GM23338 (cell line): ENCODE data around the gene ROCK2. TPM values are rescaled to one million over a fixed set of nuclear protein-coding genes. Genes with fewer than 3 reads are reported as not detected.

ENCODE experiments used
- ATAC-seq: fragments of 200-7000 bp; cut with Tn5 transposase; 3 replicates; pipeline ENCODE4 v1.9.1; 2020
- DNase-seq: peaks from one replicate; pipeline ENCODE4 v3.0.0-alpha.2; 2015; ENCODE audit warnings: low spot score
- H2AFZ ChIP-seq: fragments of 200-600 bp; sonication (generic); 2 replicates; pipeline ENCODE4 v1.8.0; 2016; ENCODE audit warnings: antibody characterized with exemption, mild to moderate bottlenecking, moderate library complexity
- H3F3A ChIP-seq: fragments of 200-600 bp; sonication (generic); replicated peaks from 2 replicates; pipeline ENCODE4 v1.8.0; 2017; ENCODE audit warnings: antibody characterized with exemption, mixed run types, low read depth
- H3K27ac ChIP-seq: fragments of 200-600 bp; sonication (generic); 2 replicates; pipeline ENCODE4 v1.6.1; 2016; ENCODE audit warnings: low read depth
- H3K27me3 ChIP-seq: fragments of 200-600 bp; sonication (generic); 2 replicates; pipeline ENCODE4 v1.8.0; 2016; ENCODE audit warnings: mild to moderate bottlenecking, mixed run types, moderate library complexity; ENCODE audit not compliant: insufficient read depth
- H3K36me3 ChIP-seq: fragments of 200-600 bp; sonication (generic); 2 replicates; pipeline ENCODE4 v1.8.0; 2016; ENCODE audit warnings: mild to moderate bottlenecking; ENCODE audit not compliant: insufficient read depth
- H3K4me1 ChIP-seq: fragments of 200-600 bp; sonication (generic); 2 replicates; pipeline ENCODE4 v1.8.0; 2016; ENCODE audit warnings: mild to moderate bottlenecking, moderate library complexity; ENCODE audit not compliant: insufficient read depth
- H3K4me2 ChIP-seq: fragments of 200-600 bp; sonication (generic); 2 replicates; pipeline ENCODE4 v1.7.1; 2017; ENCODE audit warnings: mixed run types
- H3K4me3 ChIP-seq: fragments of 200-600 bp; sonication (generic); 2 replicates; pipeline ENCODE4 v1.6.1; 2016; ENCODE audit warnings: mixed run types
- H3K79me2 ChIP-seq: fragments of 200-600 bp; sonication (generic); replicated peaks from 2 replicates; pipeline ENCODE4 v1.8.0; 2017; ENCODE audit warnings: mild to moderate bottlenecking; ENCODE audit not compliant: insufficient read depth
- H3K9me2 ChIP-seq: fragments of 200-600 bp; sonication (generic); 2 replicates; pipeline ENCODE4 v1.8.0; 2017; ENCODE audit not compliant: insufficient read depth
- H4K20me1 ChIP-seq: fragments of 200-600 bp; sonication (generic); replicated peaks from 2 replicates; pipeline ENCODE4 v1.8.0; 2017; ENCODE audit warnings: mild to moderate bottlenecking; ENCODE audit not compliant: insufficient read depth
- H3K27ac Mint-ChIP-seq: 2 replicates; pipeline ENCODE4 v1.8.0; 2020; ENCODE audit warnings: inconsistent platforms, mild to moderate bottlenecking, moderate library complexity, mixed read lengths
- H3K27me3 Mint-ChIP-seq: 3 replicates; pipeline ENCODE4 v1.8.0; 2022; ENCODE audit warnings: low read depth, mild to moderate bottlenecking, moderate library complexity, mixed read lengths, inconsistent platforms; ENCODE audit not compliant: insufficient read depth, poor library complexity
- H3K36me3 Mint-ChIP-seq: 3 replicates; pipeline ENCODE4 v1.8.0; 2021; ENCODE audit warnings: low read depth, mild to moderate bottlenecking, inconsistent platforms, moderate library complexity, mixed read lengths
- H3K4me1 Mint-ChIP-seq: 3 replicates; pipeline ENCODE4 v1.8.0; 2020; ENCODE audit warnings: mild to moderate bottlenecking, inconsistent platforms, mixed read lengths
- H3K4me3 Mint-ChIP-seq: 3 replicates; pipeline ENCODE4 v1.8.0; 2021; ENCODE audit warnings: moderate library complexity, mild to moderate bottlenecking, inconsistent platforms, mixed read lengths
- H3K9me3 Mint-ChIP-seq: 3 replicates; pipeline ENCODE4 v1.8.0; 2020; ENCODE audit warnings: moderate library complexity, mild to moderate bottlenecking, inconsistent platforms, mixed read lengths
- CREB1 ChIP-seq: fragments of 250-450 bp; sonication (Bioruptor Pico); IDR thresholded peaks from 2 replicates; pipeline ENCODE4 v1.5.0; 2020; ENCODE audit warnings: low read depth, mild to moderate bottlenecking, moderate library complexity
- EZH2 ChIP-seq: fragments of 200-600 bp; sonication (generic); IDR thresholded peaks from one replicate; pipeline ENCODE4 v1.8.0; 2017; ENCODE audit warnings: antibody characterized with exemption, mild to moderate bottlenecking, low read depth; ENCODE audit not compliant: unreplicated experiment
- EZH2phosphoT487 ChIP-seq: fragments of 200-600 bp; sonication (generic); IDR thresholded peaks from one replicate; pipeline ENCODE4 v1.8.1; 2018; ENCODE audit warnings: antibody characterized with exemption; ENCODE audit not compliant: unreplicated experiment
- POLR2AphosphoS5 ChIP-seq: IDR thresholded peaks from 2 replicates; pipeline ENCODE4 v1.6.1; 2016; ENCODE audit warnings: antibody characterized with exemption, low read depth
- STAT1 ChIP-seq: IDR thresholded peaks from one replicate; pipeline ENCODE4 v1.6.1; 2016; ENCODE audit warnings: antibody characterized with exemption; ENCODE audit not compliant: unreplicated experiment
- ZNF114 ChIP-seq: fragments of 250-450 bp; sonication (Bioruptor Pico); IDR thresholded peaks from 2 replicates; pipeline ENCODE4 v1.5.0; 2020; ENCODE audit warnings: mild to moderate bottlenecking, moderate library complexity
- ZNF331 ChIP-seq: fragments of 250-450 bp; sonication (Bioruptor Pico); IDR thresholded peaks from 2 replicates; pipeline ENCODE4 v1.5.0; 2020; ENCODE audit warnings: low read depth, mild to moderate bottlenecking, moderate library complexity
- polyA plus RNA-seq: library from polyadenylated mRNA; unstranded; fragments of >200 nt; fragmentation: Nextera tagmentation; extraction: Ambion mirVana; gene quantifications from 2 replicates; pipeline ENCODE4 v1.2.1, GENCODE V29; 2016
- total RNA-seq: library from RNA; depleted of rRNA; stranded (reverse); fragments of >200 nt; shearing (Covaris generic); gene quantifications from 2 replicates; pipeline ENCODE4 v1.2.3, GENCODE V29; 2014
- TF ChIP-seq, protein P1 (sequence below): fragments of 250-450 bp; sonication (Bioruptor Pico); IDR thresholded peaks from 2 replicates; pipeline ENCODE4 v1.5.0; 2020; ENCODE audit warnings: mild to moderate bottlenecking, moderate library complexity
- TF ChIP-seq, protein P2 (sequence below): IDR thresholded peaks from 2 replicates; pipeline ENCODE4 v1.6.1; 2016; ENCODE audit warnings: antibody characterized with exemption
- TF ChIP-seq, protein P3 (sequence below), 2 experiments: fragments of 200-600 bp in 1 of 2; sonication (generic) in 1 of 2; conservative IDR thresholded peaks; 2 replicates each; pipeline versions ENCODE4 v1.5.1 to v1.6.1; 2016 to 2017; ENCODE audit warnings: antibody characterized with exemption in 2 of 2, low read depth in 2 of 2, mild to moderate bottlenecking in 2 of 2, moderate library complexity in 1 of 2

ROCK2 gene
- total and polyA plus RNA-seq, 2 experiments from 2014 or later = 16.4 to 28.0 TPM

DNA sequence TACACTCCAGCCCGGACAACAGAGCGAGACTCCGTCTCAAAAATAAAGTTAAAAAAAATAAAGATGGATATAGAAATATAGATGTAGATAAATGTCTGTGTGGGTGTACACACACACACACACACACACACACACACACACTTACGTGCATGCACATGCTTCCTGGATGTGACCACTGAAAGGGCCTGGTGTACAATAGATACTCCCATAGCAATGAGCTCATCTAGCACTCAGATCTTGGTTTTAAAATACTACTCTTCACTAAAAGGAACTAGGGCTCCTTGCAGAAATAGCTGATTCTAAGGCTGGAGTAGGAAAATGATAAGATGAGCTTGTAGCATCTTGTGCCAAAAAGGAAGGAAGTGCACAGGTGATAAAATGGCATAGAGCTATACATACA lies 39.1 kb downstream of the ROCK2 start (continued):
- TF ChIP-seq, protein P1, sequence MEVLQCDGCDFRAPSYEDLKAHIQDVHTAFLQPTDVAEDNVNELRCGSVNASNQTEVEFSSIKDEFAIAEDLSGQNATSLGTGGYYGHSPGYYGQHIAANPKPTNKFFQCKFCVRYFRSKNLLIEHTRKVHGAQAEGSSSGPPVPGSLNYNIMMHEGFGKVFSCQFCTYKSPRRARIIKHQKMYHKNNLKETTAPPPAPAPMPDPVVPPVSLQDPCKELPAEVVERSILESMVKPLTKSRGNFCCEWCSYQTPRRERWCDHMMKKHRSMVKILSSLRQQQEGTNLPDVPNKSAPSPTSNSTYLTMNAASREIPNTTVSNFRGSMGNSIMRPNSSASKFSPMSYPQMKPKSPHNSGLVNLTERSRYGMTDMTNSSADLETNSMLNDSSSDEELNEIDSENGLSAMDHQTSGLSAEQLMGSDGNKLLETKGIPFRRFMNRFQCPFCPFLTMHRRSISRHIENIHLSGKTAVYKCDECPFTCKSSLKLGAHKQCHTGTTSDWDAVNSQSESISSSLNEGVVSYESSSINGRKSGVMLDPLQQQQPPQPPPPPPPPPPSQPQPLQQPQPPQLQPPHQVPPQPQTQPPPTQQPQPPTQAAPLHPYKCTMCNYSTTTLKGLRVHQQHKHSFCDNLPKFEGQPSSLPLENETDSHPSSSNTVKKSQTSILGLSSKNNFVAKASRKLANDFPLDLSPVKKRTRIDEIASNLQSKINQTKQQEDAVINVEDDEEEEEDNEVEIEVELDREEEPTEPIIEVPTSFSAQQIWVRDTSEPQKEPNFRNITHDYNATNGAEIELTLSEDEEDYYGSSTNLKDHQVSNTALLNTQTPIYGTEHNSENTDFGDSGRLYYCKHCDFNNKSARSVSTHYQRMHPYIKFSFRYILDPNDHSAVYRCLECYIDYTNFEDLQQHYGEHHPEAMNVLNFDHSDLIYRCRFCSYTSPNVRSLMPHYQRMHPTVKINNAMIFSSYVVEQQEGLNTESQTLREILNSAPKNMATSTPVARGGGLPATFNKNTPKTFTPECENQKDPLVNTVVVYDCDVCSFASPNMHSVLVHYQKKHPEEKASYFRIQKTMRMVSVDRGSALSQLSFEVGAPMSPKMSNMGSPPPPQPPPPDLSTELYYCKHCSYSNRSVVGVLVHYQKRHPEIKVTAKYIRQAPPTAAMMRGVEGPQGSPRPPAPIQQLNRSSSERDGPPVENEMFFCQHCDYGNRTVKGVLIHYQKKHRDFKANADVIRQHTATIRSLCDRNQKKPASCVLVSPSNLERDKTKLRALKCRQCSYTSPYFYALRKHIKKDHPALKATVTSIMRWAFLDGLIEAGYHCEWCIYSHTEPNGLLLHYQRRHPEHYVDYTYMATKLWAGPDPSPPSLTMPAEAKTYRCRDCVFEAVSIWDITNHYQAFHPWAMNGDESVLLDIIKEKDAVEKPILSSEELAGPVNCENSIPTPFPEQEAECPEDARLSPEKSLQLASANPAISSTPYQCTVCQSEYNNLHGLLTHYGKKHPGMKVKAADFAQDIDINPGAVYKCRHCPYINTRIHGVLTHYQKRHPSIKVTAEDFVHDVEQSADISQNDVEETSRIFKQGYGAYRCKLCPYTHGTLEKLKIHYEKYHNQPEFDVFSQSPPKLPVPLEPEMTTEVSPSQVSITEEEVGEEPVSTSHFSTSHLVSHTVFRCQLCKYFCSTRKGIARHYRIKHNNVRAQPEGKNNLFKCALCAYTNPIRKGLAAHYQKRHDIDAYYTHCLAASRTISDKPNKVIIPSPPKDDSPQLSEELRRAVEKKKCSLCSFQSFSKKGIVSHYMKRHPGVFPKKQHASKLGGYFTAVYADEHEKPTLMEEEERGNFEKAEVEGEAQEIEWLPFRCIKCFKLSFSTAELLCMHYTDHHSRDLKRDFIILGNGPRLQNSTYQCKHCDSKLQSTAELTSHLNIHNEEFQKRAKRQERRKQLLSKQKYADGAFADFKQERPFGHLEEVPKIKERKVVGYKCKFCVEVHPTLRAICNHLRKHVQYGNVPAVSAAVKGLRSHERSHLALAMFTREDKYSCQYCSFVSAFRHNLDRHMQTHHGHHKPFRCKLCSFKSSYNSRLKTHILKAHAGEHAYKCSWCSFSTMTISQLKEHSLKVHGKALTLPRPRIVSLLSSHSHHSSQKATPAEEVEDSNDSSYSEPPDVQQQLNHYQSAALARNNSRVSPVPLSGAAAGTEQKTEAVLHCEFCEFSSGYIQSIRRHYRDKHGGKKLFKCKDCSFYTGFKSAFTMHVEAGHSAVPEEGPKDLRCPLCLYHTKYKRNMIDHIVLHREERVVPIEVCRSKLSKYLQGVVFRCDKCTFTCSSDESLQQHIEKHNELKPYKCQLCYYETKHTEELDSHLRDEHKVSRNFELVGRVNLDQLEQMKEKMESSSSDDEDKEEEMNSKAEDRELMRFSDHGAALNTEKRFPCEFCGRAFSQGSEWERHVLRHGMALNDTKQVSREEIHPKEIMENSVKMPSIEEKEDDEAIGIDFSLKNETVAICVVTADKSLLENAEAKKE (CRISPR knock-in tag) = no peak
- no peak for TF ChIP-seq POLR2AphosphoS5
- TF ChIP-seq STAT1 = no peak

DNA sequence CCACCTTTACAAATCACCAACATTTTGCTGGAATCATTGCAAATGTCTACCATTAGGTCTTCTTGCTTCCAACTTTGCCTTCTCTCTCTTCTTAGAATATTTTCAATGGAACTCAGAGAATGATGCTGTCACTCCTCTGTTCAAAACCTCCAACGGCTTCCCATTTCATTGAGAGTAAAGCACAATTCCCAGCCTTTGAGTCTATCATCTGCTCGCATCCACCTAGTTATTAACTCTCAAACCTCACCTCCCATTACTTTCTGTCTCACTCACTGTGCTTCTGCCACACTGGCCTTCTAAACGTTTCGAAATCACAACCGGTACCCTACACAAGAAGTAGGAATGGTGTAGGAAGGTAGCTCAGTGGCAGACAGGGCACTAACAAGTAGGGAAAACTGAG lies 40.0 kb downstream of the ROCK2 start:
- H3K4me1 Mint-ChIP-seq = no peaks in the 10 kb centered on the region
- Histone ChIP-seq H3K36me3 (no peaks in the 10 kb centered on the region), H3K27ac (no peak overlapping the region), H3K4me3 (no peak overlapping the region), H3K4me1 (peaks cover 10% of the 10 kb centered on the region; the same call in 1 of the 2 replicates), H3K27me3 (no peaks in the 10 kb centered on the region), H3K4me2 (no peak overlapping the region), H3F3A (no peaks in the 10 kb centered on the region), H4K20me1 (peaks cover 19% of the 10 kb centered on the region), H2AFZ (no peak overlapping the region), H3K9me2 (0 out of 2 replicates have a peak, but pooled peaks cover 6% of the 10 kb centered on the region), H3K79me2 (peaks cover 94% of the 10 kb centered on the region)
- no peaks in the 10 kb centered on the region for H3K27me3 Mint-ChIP-seq
- no peaks in the 10 kb centered on the region for H3K36me3 Mint-ChIP-seq
- H3K4me3 Mint-ChIP-seq = no peak overlapping the region
- ATAC-seq = no peak
- no peak for DNase-seq
- H3K27ac Mint-ChIP-seq = no peak overlapping the region
- H3K9me3 Mint-ChIP-seq = no peaks in the 10 kb centered on the region
- TF ChIP-seq, protein P2, sequence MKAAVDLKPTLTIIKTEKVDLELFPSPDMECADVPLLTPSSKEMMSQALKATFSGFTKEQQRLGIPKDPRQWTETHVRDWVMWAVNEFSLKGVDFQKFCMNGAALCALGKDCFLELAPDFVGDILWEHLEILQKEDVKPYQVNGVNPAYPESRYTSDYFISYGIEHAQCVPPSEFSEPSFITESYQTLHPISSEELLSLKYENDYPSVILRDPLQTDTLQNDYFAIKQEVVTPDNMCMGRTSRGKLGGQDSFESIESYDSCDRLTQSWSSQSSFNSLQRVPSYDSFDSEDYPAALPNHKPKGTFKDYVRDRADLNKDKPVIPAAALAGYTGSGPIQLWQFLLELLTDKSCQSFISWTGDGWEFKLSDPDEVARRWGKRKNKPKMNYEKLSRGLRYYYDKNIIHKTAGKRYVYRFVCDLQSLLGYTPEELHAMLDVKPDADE = no peak
- no peak for TF ChIP-seq ZNF331
- TF ChIP-seq CREB1 (CRISPR knock-in tag) = no peak
- TF ChIP-seq, protein P3, sequence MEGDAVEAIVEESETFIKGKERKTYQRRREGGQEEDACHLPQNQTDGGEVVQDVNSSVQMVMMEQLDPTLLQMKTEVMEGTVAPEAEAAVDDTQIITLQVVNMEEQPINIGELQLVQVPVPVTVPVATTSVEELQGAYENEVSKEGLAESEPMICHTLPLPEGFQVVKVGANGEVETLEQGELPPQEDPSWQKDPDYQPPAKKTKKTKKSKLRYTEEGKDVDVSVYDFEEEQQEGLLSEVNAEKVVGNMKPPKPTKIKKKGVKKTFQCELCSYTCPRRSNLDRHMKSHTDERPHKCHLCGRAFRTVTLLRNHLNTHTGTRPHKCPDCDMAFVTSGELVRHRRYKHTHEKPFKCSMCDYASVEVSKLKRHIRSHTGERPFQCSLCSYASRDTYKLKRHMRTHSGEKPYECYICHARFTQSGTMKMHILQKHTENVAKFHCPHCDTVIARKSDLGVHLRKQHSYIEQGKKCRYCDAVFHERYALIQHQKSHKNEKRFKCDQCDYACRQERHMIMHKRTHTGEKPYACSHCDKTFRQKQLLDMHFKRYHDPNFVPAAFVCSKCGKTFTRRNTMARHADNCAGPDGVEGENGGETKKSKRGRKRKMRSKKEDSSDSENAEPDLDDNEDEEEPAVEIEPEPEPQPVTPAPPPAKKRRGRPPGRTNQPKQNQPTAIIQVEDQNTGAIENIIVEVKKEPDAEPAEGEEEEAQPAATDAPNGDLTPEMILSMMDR (conservative IDR thresholded peaks at IDR 0.05; ENCODE audit: low read depth in 2 of 2) = no peak
- TF ChIP-seq EZH2 = no peak
- no peak for TF ChIP-seq EZH2phosphoT487
- TF ChIP-seq ZNF114 (CRISPR knock-in tag) = no peak
